C4-2B (cell line): ENCODE results near the gene TFF2.

Source experiments
- CTCF ChIP-seq: fragments of 450-650 bp; conservative IDR thresholded peaks from 2 replicates; pipeline ENCODE4 v1.5.1; 2017; ENCODE audit warnings: mild to moderate bottlenecking
- ZFX ChIP-seq: fragments of 450-650 bp; IDR thresholded peaks from 2 replicates; pipeline ENCODE4 v1.6.1; 2017

GRCh38 chr21:42340187-42341050, 10.4 kb downstream of the TFF2 start:
- TF ChIP-seq CTCF = no peak
- no peak for TF ChIP-seq ZFX
